EL (cell line): ENCODE measurements around the gene F12.
"Not testable (repeated sequence)": the region's sequence is repeated elsewhere in the genome, so short reads cannot be mapped to it uniquely, and the experiment has no call there.

Experiments
- DNase-seq: peaks from one replicate; pipeline ENCODE4 v3.0.0-alpha.2; 2016

F12 gene

GRCh38 chr5:177432143-177432838 lies 22.9 kb upstream of the F12 start:
- no peak for DNase-seq

GRCh38 chr5:177431317-177432142 lies 22.2 kb upstream of the F12 start:
- DNase-seq, result no peak

- DNase-seq, result no peak
Observed at GRCh38 chr5:177430972-177431316, 21.6 kb upstream of the F12 start.

- DNase-seq, result no peak
Observed at GRCh38 chr5:177430140-177430951, 21.0 kb upstream of the F12 start.

- DNase-seq, result no peak
Observed at GRCh38 chr5:177429248-177430040, 20.1 kb upstream of the F12 start.

- no peak for DNase-seq
Observed at GRCh38 chr5:177428574-177429217, 19.3 kb upstream of the F12 start.

GRCh38 chr5:177427919-177428573 lies 18.7 kb upstream of the F12 start:
- no peak for DNase-seq

GRCh38 chr5:177427211-177427822 lies 18.0 kb upstream of the F12 start:
- DNase-seq, result peak; percentile 33

- peak; percentile 40 for DNase-seq
Observed at GRCh38 chr5:177426566-177427210, 17.3 kb upstream of the F12 start, which contains the start of gene GRK6. GRK6 (plus strand) TSS chr5:177426676; CDS start chr5:177426846, 170 bp downstream.

- DNase-seq, result peak; percentile 100
Observed at GRCh38 chr5:177425801-177426565, 16.6 kb upstream of the F12 start.

GRCh38 chr5:177425196-177425800 lies 15.9 kb upstream of the F12 start:
- DNase-seq, result no peak

- DNase-seq, result no peak
Observed at GRCh38 chr5:177423671-177424070, 14.3 kb upstream of the F12 start.

GRCh38 chr5:177421062-177421798 lies 11.9 kb upstream of the F12 start:
- DNase-seq, result peak; percentile 56

GRCh38 chr5:177420472-177420871 lies 11.1 kb upstream of the F12 start:
- not testable (repeated sequence) for DNase-seq

- peak; percentile 59 for DNase-seq
Observed at GRCh38 chr5:177419046-177419445, 9.7 kb upstream of the F12 start.

GRCh38 chr5:177417081-177417480 lies 7.7 kb upstream of the F12 start:
- not testable (repeated sequence) for DNase-seq

- no peak for DNase-seq
Observed at GRCh38 chr5:177414481-177414880, 5.1 kb upstream of the F12 start.

GRCh38 chr5:177412603-177413233 lies 3.4 kb upstream of the F12 start:
- DNase-seq, result no peak
